HuH-7 (cell line): ENCODE results near the gene ZNF689.
"Not testable (repeated sequence)": the region's sequence is repeated elsewhere in the genome, so short reads cannot be mapped to it uniquely, and the experiment has no call there.

ENCODE experiments used
- DNase-seq: peaks from one replicate; pipeline ENCODE4 v3.0.0; 2011; ENCODE audit warnings: low spot score

Gene ZNF689

DNA sequence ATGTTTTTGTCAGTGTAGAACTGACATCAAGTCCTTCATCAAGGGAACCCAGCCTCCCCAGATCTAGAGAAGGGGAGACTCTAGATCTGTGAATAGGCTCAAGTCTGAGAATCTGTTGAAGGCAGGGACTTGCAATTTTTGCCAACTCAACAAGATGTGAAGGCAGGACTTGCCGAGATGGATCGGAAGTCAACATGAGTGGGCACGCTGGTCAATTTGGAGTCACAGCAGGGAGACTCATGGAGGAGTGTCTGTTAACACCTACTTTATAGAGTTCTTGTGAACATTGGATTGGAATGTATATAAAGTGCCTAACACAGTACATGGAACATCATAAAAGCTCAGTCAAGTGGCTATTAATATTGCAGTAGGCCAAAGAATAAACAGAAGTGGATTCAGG lies 10.0 kb downstream of the ZNF689 start:
- DNase-seq = no peak

DNA sequence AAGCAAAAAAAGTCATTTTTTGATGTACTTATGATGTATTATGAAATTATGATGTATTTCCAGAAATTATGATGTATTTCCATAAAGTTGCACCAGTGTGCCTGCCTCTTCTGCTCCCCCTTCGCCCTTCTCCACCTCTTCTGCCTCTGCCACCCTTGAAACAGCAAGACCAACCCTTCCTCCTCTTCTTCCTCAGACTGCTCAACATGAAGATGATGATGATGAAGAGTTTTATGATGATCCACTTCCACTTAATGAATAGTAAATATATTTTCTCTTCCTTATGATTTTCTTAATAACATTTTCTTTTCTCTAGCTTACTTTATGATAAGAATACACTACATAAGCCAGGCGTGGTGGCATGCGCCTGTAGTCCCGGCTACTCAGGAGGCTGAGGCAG lies 17.3 kb downstream of the ZNF689 start:
- DNase-seq = no peak

DNA sequence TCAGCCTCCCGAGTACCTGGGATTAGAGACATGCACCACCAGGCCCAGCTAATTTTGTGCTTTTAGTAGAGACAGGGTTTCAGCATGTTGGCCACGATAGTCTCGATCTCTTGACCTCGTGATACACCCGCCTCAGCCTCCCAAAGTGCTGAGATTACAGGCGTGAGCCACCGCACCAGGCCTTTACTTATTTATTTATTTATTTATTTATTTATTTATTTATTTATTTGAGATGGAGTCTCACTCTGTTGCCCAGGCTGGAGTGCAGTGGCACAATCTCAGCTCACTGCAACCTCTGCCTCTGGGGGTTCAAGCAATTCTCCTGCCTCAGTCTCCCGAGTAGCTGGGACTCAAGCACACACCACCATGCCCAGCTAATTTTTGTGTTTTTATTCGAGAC lies 19.3 kb downstream of the ZNF689 start:
- DNase-seq = not testable (repeated sequence)

DNA sequence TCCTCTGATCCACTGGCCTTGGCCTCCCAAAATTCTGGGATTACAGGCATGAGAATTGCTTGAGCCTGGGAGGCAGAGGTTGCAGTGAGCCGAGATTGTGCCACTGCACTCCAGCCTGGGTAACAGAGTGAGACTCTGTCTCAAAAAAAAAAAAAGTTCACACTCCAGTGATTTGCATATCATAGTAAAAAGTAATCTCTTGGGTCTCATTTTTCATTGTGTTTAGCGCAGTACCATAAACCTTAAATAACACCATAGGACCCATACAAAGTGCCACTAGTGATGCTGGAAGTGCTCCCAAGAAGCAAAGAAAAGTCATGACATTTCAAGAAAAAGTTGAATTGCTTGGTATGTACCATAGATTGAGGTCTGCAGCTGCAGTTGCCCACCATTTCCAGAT lies 20.6 kb downstream of the ZNF689 start:
- not testable (repeated sequence) for DNase-seq

DNA sequence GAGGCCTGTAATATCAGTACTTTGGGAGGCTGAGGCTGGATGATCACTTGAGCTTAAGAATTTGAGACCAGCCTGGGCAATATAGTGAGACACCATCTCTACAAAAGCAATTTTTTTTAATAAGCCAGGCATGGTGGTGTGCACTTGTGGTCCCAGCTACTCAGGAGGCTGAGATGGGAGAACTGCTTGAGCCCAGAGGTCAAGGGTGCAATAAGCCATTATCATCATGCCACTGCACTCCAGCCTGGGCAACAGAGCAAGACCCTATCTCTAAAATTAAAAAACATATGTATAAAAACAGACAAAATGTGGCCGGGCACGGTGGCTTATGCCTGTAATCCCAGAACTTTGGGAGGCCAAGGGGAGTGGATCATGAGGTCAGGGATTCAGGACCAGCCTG lies 21.5 kb downstream of the ZNF689 start:
- DNase-seq = no peak

DNA sequence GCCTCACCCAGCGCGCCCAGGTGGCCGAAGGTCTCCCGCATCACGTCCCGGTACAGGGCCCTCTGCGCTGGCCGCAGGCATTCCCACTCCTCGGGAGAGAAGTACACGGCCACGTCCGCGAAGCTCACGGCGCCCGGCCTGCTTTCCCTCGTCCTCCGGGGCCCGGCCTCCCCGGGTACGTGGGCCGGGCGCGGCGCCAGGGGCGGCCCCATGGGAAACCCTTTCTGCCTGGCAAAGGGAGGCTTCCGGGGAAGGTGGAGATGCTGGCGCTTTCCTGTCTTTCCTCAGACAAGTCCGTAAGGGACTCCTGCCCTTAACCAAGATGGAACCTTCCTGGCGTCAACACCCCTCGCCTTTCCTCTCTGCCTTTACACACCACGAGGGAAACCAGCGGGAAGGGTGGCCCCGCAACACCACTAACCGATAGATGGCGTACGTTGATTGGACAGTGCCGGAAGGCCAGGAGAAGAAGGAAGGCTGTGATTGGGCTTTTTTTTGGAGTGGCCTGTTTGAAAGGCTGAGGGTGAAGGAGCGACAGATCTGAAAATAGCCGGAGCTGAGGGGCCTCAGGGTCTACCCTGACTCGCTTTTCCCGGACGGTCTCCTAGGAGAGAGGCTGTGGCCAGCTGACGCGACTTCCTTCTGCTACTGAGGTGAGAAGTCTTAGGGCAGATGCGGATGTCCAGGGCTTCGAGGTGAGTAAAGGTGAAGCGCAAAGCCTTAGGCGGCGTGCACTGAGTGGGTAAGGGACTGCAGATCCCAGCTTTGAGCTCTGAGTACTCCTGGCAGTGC lies 24.6 kb downstream of the ZNF689 start, which contains the start of gene ZNF785:
TSS of gene ZNF785 (minus strand) at position 298 of the 792 bp plus-strand sequence. CDS start at position 212, 86 bp downstream.
- no peak for DNase-seq

DNA sequence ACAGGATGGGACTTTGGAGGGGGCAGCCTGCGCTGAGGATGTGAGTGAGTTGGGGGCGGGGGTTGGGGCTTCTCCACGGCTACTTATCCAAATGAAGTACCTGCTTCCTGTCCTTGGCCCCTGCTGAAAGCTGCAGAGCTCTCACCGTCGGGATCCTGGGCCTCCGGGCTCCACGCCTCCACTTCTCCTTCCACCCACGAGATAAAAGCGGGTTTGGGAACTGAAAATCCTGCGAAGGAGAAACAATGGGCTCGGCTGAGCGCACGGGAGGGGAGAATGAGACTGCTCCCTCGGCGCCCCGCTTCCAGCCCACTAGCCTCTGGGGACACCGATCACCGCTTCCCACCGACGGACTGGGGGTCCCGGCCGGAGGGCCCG lies 25.2 kb downstream of the ZNF689 start:
- DNase-seq = no peak

DNA sequence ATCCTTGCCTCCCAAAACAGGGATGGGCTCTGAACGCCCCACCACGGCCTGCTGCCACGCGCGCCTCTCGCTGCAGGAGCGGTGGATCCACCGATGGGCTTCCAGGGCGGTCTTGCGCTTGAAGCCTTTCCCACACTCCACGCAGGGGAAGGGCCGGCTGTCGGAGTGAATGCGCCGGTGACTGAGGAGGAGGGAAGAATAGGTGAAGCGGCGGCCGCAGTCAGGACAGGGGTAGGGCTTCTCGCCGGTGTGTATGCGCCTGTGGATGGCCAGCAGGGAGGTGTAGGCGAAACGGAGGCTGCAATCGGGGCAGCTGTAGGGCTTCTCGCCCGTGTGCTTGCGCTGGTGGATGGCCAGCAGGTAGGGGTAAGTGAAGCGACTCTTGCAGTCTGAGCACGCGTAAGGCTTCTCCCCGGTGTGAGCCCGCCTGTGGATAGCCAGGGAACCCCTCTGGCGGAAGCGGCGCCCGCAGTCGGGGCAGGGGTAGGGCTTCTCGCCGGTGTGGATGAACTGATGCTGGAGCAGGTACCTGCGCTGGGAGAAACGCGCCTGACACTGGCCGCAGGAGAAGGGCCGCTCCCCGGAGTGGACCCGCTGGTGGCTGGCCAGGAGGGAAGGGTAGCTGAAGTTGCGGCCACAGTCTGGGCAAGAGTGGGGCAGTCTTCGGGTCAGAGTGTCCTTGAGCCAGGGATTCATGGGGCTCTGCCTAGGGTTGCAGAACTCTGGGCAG lies 27.4 kb downstream of the ZNF689 start:
- no peak for DNase-seq

DNA sequence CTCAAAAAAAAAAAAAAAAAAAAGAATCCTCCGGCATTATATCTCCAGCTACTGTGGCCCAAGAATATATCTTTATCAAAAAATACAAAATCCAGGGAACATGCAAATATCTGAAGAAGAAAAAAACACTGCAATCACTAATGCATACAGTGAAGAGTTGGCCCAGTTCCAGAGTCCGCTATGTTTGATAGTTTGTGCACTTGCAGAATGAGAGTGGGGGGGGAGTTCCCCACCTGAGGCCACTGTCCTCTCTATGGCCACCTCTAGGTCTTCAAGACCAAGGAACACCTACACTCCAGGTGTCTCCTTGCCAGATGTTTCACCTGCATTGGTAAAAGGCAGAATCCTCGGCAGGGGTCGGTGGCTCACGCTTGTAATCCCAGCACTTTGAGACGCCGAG lies 28.7 kb downstream of the ZNF689 start:
- DNase-seq = no peak

DNA sequence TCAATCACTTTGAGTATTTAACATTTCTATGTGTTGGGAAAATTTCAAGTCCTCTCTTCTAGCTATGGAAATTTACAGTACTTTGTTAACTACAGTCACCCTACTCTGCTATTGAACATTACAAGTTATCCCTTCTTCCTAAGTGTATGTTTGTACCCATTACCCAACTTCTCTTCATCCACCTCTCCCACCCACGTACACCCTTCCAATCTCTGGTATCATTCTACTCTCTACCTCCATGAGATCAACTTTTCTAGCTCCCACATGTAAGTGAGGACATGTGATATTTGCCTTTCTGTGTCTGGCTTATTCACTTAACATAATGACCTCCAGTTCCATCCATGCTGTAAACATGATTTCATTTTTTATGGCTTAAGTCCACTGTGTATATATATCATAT lies 35.5 kb downstream of the ZNF689 start:
- no peak for DNase-seq

DNA sequence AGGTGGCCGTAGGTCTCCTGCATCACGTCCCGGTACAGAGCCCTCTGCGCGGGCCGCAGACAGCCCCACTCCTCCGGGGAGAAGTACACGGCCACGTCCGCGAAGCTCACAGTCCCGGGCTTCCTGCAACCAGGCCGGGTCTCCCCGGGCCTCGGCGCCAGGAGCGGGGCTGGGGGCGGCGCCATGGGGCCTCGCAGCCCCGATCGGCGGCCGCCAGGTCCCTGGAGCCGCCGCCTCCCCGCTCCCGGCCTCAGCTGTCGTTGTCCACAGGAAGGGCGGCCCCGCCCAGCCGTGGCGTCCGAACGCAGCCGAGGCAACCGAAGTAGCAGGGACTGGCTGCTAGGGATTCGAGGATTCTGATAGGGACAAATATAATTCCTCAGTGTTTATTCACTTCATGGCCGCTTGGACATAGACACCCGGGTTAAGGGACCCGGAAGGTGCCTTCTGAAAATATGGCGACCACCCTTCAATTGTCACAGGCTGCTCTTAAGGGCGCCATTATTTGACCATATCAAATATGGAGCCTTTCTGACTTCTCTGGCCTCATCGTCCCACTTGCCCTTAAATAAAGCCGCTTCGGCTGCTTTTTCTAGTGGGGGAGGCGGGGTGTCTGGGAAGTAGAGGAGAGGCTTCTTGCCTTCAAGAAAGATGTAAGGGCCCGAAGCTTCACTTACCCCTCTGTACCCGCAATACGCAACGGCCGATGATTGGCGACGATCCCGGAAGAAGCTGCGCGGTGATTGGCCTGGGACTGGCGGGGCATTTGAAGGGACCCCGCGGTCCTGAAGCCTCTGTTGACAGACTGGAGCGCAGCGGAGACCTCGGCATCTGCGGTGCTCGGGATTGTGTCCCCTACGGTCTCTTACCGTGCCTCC lies 38.5 kb downstream of the ZNF689 start, which contains the start of gene ZNF688:
TSS of gene ZNF688 (minus strand) at position 270 of the 878 bp plus-strand sequence. CDS start at position 185, 85 bp downstream.
- DNase-seq = peak; percentile 98

DNA sequence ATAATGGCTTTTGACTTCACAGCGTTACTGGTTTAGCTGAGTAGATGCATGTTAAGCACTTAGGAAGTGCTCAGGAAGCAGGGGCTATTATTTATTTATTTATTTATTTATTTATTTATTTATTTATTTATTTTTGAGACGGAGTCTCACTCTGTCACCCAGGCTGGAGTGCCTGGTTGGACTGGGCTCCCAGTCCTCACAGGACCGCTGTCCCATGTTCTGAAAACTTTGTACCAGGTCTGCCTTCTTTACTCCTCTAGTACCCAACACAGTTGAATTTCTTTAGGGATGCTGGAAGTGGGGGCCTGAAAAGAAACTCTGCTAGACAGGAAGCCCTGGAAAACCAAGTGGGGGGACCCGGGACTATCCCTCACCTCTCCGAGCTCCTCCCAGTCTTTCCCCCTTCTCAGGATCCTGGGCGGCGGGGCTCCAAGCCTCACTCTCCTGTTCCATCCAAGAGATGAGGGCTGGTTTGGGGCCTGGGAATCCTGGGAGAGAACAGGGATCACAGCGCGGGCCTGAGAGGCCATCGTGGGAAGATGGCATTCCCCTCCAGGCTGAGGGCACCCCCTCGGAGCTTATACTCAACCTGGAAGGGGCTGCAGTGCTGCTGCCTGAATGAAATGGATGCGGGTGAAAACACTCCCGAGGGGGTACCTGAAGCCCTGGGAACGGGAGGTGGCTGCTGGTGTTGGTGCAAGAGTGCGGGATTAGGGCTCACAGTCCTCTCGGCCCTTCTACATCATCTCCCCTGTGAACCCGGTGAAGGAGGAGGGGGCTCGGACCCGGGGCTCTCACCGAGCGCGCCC lies 39.3 kb downstream of the ZNF689 start:
- DNase-seq = no peak

DNA sequence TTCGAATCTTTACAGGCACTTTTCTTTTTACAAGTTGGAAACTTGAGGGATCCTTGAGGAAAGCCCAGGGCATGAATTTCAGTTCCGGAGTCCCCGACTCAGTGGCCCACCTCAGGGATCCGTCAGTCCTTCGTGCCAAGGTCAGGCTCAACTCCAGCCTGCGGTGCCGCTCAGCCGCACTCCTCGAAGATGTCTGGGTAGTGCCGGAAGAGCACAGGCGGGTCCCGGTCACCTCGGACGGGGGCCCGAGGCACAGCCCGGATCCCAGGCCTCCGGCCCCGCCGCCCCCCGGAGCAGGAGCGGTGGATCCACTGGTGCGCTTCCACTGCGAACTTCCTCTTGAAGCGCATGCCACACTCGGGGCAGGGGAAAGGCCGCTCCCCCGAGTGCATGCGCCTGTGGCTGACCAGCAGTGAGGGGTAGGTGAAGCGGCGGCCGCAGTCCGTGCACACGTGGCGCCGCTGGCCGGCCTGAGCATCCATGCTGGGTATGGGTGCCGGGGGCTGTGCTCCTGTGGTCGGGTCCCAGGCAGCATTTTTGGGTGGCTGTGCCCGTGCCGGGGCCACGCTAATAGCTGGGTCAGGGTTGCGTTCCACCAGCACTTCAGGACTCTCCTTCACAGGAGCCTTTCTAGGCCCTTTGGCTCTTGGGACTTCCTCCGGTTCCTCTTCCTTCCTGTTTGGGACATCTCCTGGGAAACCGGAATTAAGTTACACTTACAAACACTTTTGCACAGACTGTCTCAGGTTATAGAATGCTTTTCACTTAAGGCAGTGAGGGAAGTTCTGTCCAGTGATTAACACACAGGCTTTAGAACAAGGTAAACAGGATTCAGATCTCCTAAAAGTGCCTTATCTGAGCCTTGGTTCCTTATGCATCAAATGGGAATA lies 40.2 kb downstream of the ZNF689 start:
- DNase-seq = no peak

DNA sequence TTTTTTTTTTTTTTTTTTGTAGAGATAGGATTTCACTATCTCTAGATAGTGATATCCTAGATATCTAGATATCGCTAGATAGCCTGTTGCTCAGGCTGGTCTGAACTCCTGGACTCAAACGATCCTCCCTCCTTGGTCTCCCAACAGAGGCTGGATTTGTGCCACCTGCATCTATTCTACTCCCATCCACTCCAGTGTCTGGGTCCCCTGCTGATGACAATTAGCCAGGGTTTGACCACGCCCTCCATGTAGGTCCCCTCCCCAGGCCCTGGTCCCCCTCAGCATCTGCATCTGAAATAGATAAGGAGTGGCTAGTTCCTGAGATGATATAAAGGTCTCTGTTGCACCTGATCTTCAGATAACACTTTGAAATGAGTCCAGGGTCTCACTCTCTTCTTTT lies 40.9 kb downstream of the ZNF689 start:
- no peak for DNase-seq

DNA sequence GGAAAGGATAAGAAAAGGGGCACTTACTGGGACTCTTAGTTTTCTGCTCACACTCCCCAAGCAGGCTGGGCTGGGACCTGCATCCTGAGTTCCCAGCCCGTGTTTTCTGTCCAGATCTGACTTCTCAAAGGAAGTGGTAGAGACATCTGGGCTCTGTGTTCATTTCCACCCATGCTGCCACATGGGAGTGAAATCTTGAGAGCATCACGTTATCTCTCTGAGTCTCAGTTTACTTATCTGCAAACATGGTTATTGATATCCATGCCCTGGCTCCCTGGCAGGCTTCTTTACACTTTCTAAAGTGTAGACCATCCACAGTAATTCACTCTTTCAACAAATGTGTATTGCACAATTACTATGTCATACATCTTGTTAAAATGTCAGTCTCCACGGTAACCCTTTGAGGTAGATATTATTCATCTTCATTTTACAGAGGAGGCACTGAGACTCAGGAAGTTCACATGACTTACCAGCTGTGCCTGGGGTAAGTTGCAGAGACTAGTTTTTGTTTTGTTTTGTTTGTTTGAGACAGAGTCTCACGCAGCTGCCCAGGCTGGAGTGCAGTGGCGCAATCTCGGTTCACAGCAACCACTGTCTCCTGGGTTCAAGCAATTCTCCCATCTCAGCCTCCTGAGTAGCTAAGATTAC lies 42.1 kb downstream of the ZNF689 start:
- peak; percentile 64 for DNase-seq

DNA sequence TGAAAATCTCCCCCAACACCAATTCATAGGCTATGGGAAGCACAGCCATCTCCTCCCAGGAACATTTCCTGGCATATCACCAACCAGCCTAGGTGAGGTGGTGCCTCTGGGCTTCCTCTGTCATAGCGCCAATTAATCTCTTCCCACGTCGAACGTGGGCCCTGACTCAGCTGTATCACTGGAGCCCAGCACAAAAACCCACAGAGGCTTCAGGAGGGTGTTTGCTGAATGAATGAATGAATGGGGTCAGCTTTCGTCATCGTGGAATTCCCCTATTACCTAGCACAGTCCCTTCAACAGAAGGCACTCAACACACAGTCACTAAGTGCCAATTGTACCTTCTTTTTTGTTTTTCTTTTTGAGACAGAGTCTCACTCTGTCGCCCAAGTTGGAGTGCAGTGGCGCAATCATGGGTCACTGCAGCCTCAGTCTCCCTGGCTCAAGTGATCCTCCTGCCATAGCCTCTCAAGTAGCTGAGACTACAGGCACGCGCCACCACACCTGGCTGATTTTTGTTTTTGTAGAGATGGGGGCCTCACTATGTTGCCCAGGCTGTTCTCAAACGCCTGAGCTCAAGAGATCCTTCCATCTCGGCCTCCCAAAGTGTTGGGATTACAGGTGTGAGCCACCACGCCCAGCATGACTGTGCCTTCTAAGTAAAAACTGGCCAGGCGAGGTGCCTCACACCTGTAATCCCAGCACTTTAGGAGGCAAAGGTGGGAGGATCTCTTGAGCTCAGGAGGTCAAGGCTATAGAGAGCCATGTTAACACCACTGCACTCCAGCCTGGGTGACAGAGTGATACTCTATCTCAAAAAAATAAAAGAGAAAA lies 42.8 kb downstream of the ZNF689 start:
- DNase-seq = no peak

DNA sequence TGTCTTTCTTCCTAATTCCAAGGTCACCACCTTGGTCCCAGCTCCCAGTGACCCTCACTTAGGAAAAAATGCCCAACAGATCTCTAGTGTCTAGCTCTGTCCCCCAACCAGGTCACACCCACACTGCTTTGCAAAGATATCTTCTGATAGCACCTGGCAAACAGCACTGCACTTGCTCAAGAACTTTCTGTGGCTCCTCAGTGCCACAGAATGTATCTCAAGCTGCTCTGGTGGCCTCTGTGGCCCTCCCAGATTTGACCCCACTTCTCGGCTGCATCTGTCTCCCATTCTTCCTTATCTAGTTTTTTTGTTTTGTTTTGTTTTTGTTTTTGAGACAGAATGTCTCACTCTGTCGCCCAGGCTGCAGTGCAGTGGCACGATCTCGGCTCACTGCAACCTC lies 43.7 kb downstream of the ZNF689 start:
- no peak for DNase-seq

DNA sequence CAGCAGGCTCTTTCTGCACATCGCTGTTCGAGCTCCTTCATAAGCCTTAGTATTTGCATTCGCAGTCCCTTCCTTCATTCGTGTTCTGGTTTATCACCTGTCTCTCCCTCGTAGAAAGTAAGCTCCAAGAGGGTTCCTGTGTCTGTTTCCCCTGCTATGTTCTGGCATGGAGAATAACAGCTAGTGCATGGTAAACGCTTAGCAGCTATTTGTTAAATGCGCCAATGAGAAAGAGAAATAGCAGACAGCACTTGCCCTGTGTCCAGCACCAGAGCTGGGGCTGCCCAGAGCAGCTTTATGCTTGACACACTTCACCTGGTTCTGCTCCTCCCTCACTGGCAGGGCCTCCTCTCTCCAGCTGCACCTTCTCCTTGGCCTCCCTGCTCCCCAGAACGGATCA lies 44.2 kb downstream of the ZNF689 start:
- no peak for DNase-seq

DNA sequence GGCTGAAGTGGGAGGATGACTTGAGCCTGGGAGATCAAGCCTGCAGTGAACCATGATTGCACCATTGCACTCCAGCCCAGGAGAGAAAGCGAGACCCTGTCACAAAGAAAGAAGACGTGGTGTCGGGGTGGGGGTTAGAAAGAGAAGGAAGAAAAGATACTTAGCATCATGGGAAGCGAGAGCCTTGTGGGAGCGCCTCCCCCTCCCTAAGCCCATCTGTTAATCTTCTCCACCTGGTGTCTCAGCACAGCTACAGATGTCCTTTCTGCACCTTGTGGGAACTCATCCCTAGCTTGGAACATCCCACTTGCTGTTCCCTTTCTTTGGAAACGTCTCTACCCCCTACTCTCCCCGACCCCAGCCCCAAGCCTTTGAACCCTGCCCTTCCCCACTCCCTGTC lies 44.7 kb downstream of the ZNF689 start:
- no peak for DNase-seq
